Hepatocyte (in vitro differentiated cells): ENCODE results near the gene MASP1. TPM values are rescaled to one million over a fixed set of nuclear protein-coding genes. Genes with fewer than 3 reads are reported as not detected.

Experiments
- DNase-seq: peaks from one replicate; pipeline ENCODE4 v3.0.0-alpha.2; 2016; ENCODE audit warnings: low spot score
- H2AFZ ChIP-seq: fragments of 200-600 bp; sonication (generic); 2 replicates; pipeline ENCODE4 v1.6.0; 2016; ENCODE audit warnings: antibody characterized with exemption, mild to moderate bottlenecking
- H3K27ac ChIP-seq: fragments of 200-600 bp; sonication (generic); 2 replicates; pipeline ENCODE4 v1.5.1; 2016; ENCODE audit warnings: mild to moderate bottlenecking
- H3K27me3 ChIP-seq: fragments of 200-600 bp; sonication (generic); 2 replicates; pipeline ENCODE4 v1.6.1; 2016
- H3K36me3 ChIP-seq: fragments of 200-600 bp; sonication (generic); replicated peaks from 2 replicates; pipeline ENCODE4 v1.5.1; 2016; ENCODE audit warnings: low read depth; ENCODE audit not compliant: insufficient read depth
- H3K4me1 ChIP-seq: fragments of 200-600 bp; sonication (generic); 2 replicates; pipeline ENCODE4 v1.5.1; 2016; ENCODE audit warnings: mild to moderate bottlenecking, moderate library complexity; ENCODE audit not compliant: insufficient read depth
- H3K4me2 ChIP-seq: fragments of 200-600 bp; sonication (generic); 2 replicates; pipeline ENCODE4 v1.6.0; 2016
- H3K4me3 ChIP-seq: fragments of 200-600 bp; sonication (generic); 2 replicates; pipeline ENCODE4 v1.5.1; 2016; ENCODE audit warnings: mild to moderate bottlenecking
- H3K79me2 ChIP-seq: fragments of 200-600 bp; sonication (generic); 2 replicates; pipeline ENCODE4 v1.6.0; 2017; ENCODE audit warnings: mild to moderate bottlenecking
- H3K9me2 ChIP-seq: fragments of 200-600 bp; sonication (generic); replicated peaks from 2 replicates; pipeline ENCODE4 v1.6.0; 2017; ENCODE audit warnings: mild to moderate bottlenecking; ENCODE audit not compliant: insufficient read depth
- H3K9me3 ChIP-seq: fragments of 200-600 bp; sonication (generic); 2 replicates; pipeline ENCODE4 v1.5.1; 2016; ENCODE audit warnings: low read depth, mild to moderate bottlenecking
- H4K20me1 ChIP-seq: fragments of 200-600 bp; sonication (generic); 2 replicates; pipeline ENCODE4 v1.6.0; 2016; ENCODE audit warnings: mild to moderate bottlenecking; ENCODE audit not compliant: insufficient read depth, poor library complexity, severe bottlenecking
- EZH2 ChIP-seq: fragments of 200-600 bp; sonication (generic); IDR thresholded peaks from 2 replicates; pipeline ENCODE4 v1.6.1; 2016; ENCODE audit warnings: antibody characterized with exemption, mild to moderate bottlenecking, borderline replicate concordance
- EZH2phosphoT487 ChIP-seq: fragments of 200-600 bp; sonication (generic); IDR thresholded peaks from one replicate; pipeline ENCODE4 v1.6.1; 2018; ENCODE audit warnings: antibody characterized with exemption, mild to moderate bottlenecking, low read depth, moderate library complexity; ENCODE audit not compliant: unreplicated experiment, severe bottlenecking
- WGBS: methylation state at CpG from one replicate; pipeline ENCODE4 v1.1.6; 2016; ENCODE audit warnings: low lambda C conversion rate; ENCODE audit errors: missing lambda C conversion rate; 5-methylcytosine and 5-hydroxymethylcytosine counted together
- polyA plus RNA-seq: library from polyadenylated mRNA; unstranded; fragments of >200 nt; fragmentation: Nextera tagmentation; extraction: Ambion mirVana; gene quantifications from 2 replicates; pipeline ENCODE4 v1.2.1, GENCODE V29; 2016
- total RNA-seq: library from RNA; depleted of rRNA; stranded (reverse); fragments of >200 nt; gene quantifications from 2 replicates; pipeline ENCODE4 v1.2.3, GENCODE V29; 2014
- TF ChIP-seq, protein P1 (sequence below): fragments of 200-600 bp; sonication (generic); IDR thresholded peaks from 2 replicates; pipeline ENCODE4 v1.5.1; 2016; ENCODE audit warnings: antibody characterized with exemption, mild to moderate bottlenecking; ENCODE audit not compliant: poor library complexity

Gene MASP1
- total and polyA plus RNA-seq, 2 experiments from 2014 or later, result 23.3 to 29.0 TPM

DNA sequence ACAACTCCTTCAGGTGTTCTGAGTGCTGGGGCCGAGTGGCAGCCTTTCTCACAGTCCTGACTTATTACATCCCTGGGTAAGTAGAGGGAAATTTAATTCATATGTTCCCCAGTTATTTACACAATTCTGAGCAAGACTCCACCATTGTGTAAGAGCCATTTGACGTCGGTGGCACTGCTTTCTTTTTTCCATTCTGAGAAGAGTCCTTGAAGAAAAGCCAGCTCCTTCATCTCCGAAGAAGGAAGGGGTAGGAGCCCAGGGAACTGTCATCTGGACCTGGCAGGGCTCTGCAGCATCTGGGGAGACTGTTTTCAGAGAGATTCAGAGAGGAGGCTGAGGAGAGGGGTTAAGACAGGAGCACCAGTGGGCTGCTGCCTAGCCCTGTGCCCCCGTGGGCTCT is 22.6 kb upstream of the MASP1 start:
- TF ChIP-seq EZH2 (no peak), EZH2phosphoT487 (no peak)
- TF ChIP-seq, protein P1, sequence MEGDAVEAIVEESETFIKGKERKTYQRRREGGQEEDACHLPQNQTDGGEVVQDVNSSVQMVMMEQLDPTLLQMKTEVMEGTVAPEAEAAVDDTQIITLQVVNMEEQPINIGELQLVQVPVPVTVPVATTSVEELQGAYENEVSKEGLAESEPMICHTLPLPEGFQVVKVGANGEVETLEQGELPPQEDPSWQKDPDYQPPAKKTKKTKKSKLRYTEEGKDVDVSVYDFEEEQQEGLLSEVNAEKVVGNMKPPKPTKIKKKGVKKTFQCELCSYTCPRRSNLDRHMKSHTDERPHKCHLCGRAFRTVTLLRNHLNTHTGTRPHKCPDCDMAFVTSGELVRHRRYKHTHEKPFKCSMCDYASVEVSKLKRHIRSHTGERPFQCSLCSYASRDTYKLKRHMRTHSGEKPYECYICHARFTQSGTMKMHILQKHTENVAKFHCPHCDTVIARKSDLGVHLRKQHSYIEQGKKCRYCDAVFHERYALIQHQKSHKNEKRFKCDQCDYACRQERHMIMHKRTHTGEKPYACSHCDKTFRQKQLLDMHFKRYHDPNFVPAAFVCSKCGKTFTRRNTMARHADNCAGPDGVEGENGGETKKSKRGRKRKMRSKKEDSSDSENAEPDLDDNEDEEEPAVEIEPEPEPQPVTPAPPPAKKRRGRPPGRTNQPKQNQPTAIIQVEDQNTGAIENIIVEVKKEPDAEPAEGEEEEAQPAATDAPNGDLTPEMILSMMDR, result no peak
- no peak overlapping the region for H2AFZ ChIP-seq
- H3K9me2 ChIP-seq, result no peaks in the 10 kb centered on the region
- no peaks in the 10 kb centered on the region for H3K9me3 ChIP-seq
- no peaks in the 10 kb centered on the region for H3K79me2 ChIP-seq
- no peaks in the 10 kb centered on the region for H3K36me3 ChIP-seq
- H3K27ac ChIP-seq, result no peak overlapping the region
- H3K4me1 ChIP-seq, result no peaks in the 10 kb centered on the region
- no peaks in the 10 kb centered on the region for H4K20me1 ChIP-seq
- H3K27me3 ChIP-seq, result no peaks in the 10 kb centered on the region
- no peak overlapping the region for H3K4me2 ChIP-seq
- 77% methylated on average over 5 of the region's 5 CpGs for WGBS
- DNase-seq, result no peak
- H3K4me3 ChIP-seq, result no peak overlapping the region

DNA sequence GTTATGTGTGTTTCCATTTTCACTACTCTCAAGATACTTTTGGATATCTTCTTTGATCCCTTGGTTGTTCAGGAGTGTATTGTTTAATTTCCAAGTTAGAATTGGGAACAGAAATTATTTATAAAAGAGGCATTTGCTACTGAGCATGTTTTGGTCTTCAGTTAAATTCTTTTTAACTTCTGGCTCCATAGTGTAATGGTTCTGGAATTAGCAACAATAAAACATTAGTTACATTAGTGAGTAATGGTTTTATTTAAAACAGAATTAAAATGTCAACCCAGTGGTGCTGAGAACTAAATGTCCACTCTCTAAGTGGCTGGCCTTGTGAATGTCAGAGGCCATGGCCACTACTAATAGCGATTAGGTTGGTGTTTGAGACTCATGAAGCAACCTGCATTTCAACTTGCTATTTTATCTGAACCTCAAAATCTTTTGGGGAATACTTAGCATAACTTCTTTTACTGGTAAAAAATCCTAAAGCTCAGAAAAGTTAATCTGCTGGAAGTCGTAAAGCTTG is 19.5 kb upstream of the MASP1 start:
- Histone ChIP-seq H3K9me3 (no peaks in the 10 kb centered on the region), H3K4me3 (no peak overlapping the region), H4K20me1 (no peaks in the 10 kb centered on the region), H3K79me2 (no peaks in the 10 kb centered on the region), H3K36me3 (no peaks in the 10 kb centered on the region), H3K4me2 (no peak overlapping the region), H3K4me1 (no peaks in the 10 kb centered on the region), H3K27ac (no peak overlapping the region), H3K9me2 (no peaks in the 10 kb centered on the region), H2AFZ (no peak overlapping the region), H3K27me3 (no peaks in the 10 kb centered on the region)
- TF ChIP-seq EZH2 (no peak), EZH2phosphoT487 (no peak)
- TF ChIP-seq, protein P1, result no peak
- WGBS, result 90% methylated on average over 2 of the region's 2 CpGs
- DNase-seq, result no peak

DNA sequence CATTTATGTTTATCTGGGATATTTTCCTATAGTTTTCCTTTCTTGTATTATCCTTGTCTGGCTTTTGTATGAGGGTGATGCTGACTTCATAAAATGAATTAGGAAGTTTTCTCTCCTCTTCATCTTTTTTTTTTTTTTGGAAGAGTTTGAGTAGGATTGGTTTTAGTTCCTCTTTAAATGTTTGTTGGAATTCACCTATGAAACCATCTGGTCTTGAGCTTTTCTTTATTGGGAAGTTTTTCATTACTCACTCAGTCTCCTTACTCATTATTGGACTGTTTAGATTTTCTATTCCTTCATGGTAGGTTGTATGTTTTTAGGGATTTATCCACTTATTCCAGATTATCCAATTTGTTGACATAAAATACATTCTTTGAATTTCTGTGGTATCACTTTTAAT is 18.7 kb upstream of the MASP1 start:
- H4K20me1 ChIP-seq, result no peaks in the 10 kb centered on the region
- no peaks in the 10 kb centered on the region for H3K27me3 ChIP-seq
- no peaks in the 10 kb centered on the region for H3K4me1 ChIP-seq
- H3K27ac ChIP-seq, result no peak overlapping the region
- no peak overlapping the region for H3K4me3 ChIP-seq
- no peak for DNase-seq
- no peak for TF ChIP-seq EZH2
- TF ChIP-seq, protein P1, result no peak
- TF ChIP-seq EZH2phosphoT487, result no peak
- H3K9me2 ChIP-seq, result no peaks in the 10 kb centered on the region
- H3K9me3 ChIP-seq, result no peaks in the 10 kb centered on the region
- no peaks in the 10 kb centered on the region for H3K36me3 ChIP-seq
- no peaks in the 10 kb centered on the region for H3K79me2 ChIP-seq
- H2AFZ ChIP-seq, result no peak overlapping the region
- no peak overlapping the region for H3K4me2 ChIP-seq

DNA sequence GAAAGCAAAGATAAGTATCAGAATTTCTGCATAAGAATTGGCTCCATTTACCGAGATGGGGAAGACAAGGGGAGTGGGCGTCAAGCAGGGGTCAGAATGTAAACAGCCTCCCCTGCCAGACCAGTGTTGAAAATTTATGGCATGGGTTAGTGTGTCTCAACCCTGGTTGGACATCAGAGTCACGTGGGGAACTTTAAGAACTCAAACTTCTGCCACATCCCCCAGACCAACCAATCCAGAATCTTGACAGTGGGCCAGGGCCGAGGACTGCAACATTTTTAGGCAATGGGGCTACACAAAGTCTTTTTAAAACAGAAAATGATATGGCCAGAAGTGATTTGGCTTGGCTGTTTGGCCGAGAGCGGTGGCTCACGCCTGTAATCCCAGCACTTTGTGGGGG is 14.3 kb upstream of the MASP1 start:
- no peak for DNase-seq
- 75% methylated on average over 7 of the region's 7 CpGs for WGBS

More for the DNA sequence above, 14.3 kb upstream of the MASP1 start:
- TF ChIP-seq EZH2 (no peak), EZH2phosphoT487 (no peak)
- TF ChIP-seq, protein P1, result no peak
- Histone ChIP-seq H3K27me3 (no peaks in the 10 kb centered on the region), H3K4me3 (no peak overlapping the region), H4K20me1 (no peaks in the 10 kb centered on the region), H3K27ac (no peak overlapping the region), H3K9me2 (no peaks in the 10 kb centered on the region), H3K36me3 (no peaks in the 10 kb centered on the region), H3K79me2 (no peaks in the 10 kb centered on the region), H3K4me2 (no peak overlapping the region), H2AFZ (no peak overlapping the region), H3K4me1 (no peaks in the 10 kb centered on the region), H3K9me3 (no peaks in the 10 kb centered on the region)
